SKM-1 treated with dmso at 0.1 percent for 144 hours (cell line): ENCODE data around the gene VEPH1.

Experiments used
- DNase-seq: peaks from one replicate; lab custom pipeline; 2025; ENCODE audit not compliant: unreplicated experiment; lab: John Stamatoyannopoulos, UW

VEPH1 gene

GRCh38 chr3:157438194-157438730, 65.0 kb downstream of the VEPH1 start:
- DNase-seq: no peak

GRCh38 chr3:157436583-157437291, 66.5 kb downstream of the VEPH1 start, which contains the start of gene PTX3:
Gene PTX3, plus strand, starts transcription at chr3:157436850. Its CDS starts 84 bp downstream, at chr3:157436934.
- DNase-seq: peak; percentile 73

- DNase-seq: no peak
Measured at GRCh38 chr3:157429708-157430107, 73.5 kb downstream of the VEPH1 start.

DNA sequence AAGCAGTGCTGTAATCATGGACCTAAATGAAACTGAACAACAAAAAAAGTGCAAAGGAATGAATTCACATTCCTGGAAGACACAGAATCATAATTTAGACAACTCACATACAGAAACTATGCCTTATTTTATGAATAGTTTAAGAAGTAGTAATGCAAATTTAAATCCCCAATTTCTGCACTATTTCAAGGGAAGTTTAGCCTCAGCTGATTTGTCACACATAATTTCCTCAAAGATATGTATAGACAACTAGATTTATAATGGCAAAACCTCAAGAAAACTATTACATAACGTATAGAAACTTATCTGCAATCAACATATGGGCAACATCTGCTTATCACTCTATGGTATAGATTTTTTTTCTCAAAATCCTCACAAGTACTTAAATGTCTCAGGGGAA, 74.4 kb downstream of the VEPH1 start:
- DNase-seq: no peak

DNA sequence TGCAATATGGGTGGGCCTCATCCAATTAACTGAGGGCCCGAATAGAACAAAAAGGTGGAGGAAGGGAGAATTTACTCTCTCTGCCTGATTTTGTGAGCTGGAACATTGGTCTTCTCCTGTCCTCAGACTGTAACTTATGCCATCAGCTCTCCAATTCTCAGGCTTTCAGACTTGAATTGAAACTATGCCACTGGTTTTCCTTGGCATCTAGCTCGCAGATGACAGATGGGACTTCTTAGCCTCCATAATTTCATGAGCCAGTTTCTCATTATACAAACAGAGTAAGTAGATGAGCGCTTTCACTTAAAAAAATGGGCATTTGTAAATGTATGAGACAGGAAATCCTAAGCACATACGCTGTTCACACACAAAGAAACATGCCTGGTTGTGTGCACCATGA, 75.3 kb downstream of the VEPH1 start:
- DNase-seq: no peak

DNA sequence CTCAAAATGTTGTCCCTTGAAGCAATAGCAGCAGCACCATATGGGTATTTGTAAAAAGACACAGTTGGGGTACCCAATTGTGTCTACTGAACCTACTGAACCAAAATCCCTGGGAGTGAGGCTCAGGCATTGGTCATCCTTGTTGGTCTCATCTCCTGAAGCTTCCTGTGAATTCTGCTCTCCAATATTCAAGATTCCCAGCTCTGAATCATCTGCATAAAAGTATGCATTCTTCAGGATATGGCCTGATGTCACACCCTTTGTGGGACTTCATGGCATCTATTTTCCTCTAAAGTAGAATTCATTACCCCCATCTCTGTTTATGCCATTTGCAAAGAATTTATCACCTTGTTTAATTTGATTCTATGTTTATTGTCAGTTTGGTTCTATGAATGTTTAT, 79.9 kb downstream of the VEPH1 start:
- DNase-seq: no peak

GRCh38 chr3:157420606-157421130, 82.5 kb downstream of the VEPH1 start:
- no peak for DNase-seq

- no peak for DNase-seq
Measured at GRCh38 chr3:157418104-157418503, 85.1 kb downstream of the VEPH1 start.

DNA sequence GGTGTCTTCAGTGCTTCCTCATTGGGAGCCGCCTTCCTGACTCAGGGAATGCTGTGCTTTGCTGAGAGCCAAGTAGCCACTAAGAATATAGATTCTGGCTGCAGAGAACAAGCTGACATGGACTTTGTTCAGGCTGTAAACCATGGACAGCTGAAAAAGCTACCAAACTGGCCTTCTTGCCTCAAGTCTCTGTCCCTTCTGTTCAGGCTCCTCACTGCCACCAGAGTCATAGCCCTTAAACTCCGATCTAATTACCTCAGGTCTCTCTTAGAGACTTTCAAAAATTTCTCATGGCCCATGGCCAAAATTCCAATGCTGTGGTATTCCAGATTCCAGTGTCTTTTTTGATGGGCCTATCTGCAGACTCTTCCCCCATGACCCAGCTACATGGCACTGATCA, 86.0 kb downstream of the VEPH1 start:
- DNase-seq: no peak

DNA sequence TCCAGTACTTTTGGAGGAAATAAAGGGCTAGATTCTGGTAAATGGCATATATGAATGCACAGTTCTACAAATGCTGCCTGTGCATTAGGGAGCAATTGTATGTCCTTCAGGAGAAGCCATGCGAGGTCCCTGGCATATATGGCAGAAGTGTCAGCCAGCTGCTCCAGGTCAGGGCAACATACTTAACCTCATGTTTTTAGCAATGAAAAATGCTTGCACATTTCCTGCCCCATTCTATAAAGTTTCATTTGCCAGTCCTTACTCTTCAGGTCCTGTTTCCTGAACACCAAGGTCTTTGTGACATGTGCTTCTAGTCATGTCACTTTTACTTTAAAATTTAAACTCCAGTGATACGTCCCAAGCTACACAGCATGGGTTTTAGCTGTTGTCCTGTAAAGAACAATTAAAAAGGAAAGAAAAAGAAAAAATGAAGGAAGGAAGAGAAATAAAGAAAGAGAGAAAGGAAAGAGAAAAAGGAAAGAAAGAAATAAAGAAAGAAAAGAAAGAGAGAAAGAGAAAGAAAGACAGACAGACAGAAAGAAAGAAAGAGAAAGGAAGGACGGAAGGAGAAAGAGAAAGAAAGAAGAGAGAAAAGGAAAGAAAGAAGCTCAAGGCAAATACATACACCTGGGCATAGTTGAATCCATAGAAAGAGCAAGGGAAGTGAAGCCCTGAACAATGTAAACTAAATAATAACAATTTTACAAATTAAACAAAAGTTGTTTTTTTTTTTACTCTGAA, 86.7 kb downstream of the VEPH1 start:
- no peak for DNase-seq

GRCh38 chr3:157414861-157415260, 88.4 kb downstream of the VEPH1 start:
- DNase-seq: no peak

DNA sequence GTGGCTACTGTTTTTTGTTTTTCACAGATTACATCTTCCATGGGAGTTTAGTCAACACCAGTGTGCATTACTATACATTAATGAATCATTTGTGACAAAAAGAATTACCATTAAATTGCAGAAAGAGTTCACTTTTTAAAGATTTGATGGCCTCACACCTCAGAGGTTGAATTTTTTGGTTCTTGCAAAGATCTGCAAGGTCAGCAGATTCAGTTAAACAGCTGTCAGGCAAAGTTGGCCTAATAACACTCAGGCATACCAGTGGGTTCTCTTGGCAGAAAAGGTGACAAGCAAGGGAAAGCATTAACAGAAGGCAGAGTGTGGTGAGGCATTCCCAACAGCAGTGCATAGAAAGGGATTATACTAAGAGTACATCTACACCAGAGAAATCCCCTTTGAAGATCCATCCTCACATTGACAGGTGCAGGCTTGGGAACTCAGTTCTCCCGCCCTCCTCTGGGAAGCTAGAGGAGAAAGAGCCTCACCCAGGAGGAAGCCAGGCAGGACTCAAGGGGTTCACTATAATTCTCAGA, 90.8 kb downstream of the VEPH1 start:
- DNase-seq: no peak

DNA sequence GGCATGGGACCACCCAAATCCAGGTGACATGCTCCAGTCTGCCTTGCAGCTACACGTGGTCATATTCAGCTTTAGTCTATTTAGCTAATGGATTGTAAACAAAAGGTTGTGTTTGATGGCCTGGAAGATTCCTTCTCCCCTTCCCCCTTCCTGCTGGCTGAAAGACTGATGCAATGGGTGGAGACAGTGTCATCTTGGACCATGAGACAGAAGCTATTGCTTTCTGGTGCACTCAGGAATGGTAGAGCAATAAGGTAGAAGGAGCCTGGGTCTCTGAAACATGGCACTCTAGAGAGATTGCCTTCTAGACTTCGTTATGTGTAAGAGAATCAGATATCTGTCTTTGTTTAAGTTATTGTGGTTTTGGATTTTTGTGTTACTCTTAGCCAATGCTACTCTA, 92.3 kb downstream of the VEPH1 start:
- DNase-seq: no peak

- DNase-seq: no peak
Measured at GRCh38 chr3:157409516-157409915, 93.7 kb downstream of the VEPH1 start.

- DNase-seq: peak; percentile 32
Measured at GRCh38 chr3:157408499-157409149, 94.6 kb downstream of the VEPH1 start.

DNA sequence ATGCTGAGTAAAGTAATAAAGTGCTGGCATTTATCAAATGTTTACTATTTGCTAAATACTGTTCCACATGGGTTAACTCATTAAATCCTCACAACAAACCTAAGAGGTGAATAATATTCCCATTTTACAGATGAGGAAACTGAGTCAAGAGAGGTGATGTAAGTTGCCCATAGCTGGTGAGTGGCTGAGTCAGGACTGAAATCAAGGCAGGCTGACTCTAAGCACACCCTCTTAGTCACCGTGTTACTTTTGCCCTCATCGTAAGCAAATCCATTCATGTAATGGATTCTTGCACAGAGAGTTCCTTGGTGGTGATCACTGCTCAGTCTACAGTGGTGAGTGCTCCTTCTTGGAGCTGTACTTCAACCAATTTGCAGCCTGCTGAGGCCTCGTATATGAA, 95.4 kb downstream of the VEPH1 start:
- DNase-seq: no peak

DNA sequence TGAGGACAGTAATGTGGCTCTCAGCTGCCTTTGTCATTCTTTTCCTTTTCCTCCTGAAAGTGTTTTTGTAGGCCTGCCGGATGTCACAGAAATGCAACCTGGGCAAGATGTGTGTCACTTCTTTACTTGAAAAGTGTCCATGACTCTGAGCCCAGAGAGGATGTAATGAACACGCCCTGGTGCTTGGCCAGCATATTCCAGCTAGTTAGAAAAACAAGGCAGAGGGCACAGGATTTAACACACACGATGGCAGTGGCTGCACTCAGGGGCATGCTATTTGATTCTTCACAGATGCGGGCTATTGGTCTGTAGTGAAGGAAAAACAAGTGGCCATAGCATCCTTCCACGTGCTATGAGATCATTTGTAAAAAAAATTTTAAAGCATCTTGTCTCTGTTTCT, 96.8 kb downstream of the VEPH1 start:
- DNase-seq: no peak

DNA sequence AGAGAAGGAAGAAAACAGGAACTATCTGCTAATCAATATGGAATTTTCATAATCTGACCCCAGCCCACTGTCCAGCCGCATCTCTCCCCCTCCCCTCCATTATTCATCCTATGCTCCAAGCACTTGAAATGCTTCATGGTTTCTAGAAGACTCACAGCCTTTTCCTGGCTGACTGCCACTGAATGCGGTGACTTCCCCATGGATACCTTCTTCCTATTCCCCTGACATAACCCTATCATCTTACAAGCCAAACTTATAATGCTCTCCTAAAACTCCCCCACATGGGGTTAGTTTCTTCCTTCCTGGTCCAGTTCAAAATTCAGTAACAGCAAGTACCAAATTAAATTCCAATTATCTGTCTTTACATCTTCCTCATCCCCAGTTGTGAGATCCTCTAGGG, 97.8 kb downstream of the VEPH1 start:
- no peak for DNase-seq

GRCh38 chr3:157404381-157404780, 98.8 kb downstream of the VEPH1 start:
- no peak for DNase-seq

GRCh38 chr3:157398598-157398997, 104.6 kb downstream of the VEPH1 start:
- no peak for DNase-seq

DNA sequence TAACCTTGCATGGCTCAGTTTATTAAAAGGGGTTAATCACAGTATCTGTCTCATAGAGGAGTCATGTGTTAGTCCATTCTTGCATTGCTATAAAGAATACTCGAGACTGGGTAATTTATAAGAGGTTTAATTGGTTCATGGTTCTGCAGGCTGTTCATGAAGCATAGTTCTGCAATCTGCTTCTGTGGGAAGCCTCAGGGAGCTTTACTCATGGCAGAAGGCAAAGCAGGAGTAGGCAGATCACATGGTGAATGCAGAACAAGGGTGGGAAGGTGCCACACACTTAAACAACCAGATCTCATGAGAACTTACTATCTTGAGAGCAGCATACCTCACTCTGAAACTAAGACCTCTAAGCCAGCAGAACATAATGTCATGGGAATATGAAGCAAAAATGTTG, 108.8 kb downstream of the VEPH1 start:
- DNase-seq: no peak
